Measurements from ENCODE around the gene VPS35. TPM values are rescaled to one million over a fixed set of nuclear protein-coding genes. Genes with fewer than 3 reads are reported as not detected.

The VPS35 gene
- total and polyA plus RNA-seq, 2 of the 13 experiments (the other 11 are each of a cell fraction or from before 2014, with no cell fraction given), result 30.7 to 136 TPM

GRCh38 chr16:46688654-46689364, at the start of gene VPS35 (continued):
- no peak for TF ChIP-seq AKNA (CRISPR knock-in tag; IDR thresholded peaks at IDR 0.05; ENCODE audit: borderline replicate concordance)
- TF ChIP-seq HOXA3 (CRISPR knock-in tag; IDR thresholded peaks at IDR 0.05), result no peak; the same call in 1 of the 2 replicates
- peak; percentile 78 for TF ChIP-seq KAT8 (CRISPR knock-in tag; IDR thresholded peaks at IDR 0.05)
- TF ChIP-seq HOXD1 (CRISPR knock-in tag; IDR thresholded peaks at IDR 0.05), result peak; percentile 9; the same call in 1 of the 2 replicates
- no peak for TF ChIP-seq KIAA2018 (CRISPR knock-in tag; IDR thresholded peaks at IDR 0.05; ENCODE audit: borderline replicate concordance)
- TF ChIP-seq CHCHD3 (CRISPR knock-in tag; IDR thresholded peaks at IDR 0.05), result no peak
- TF ChIP-seq ZSCAN5A (CRISPR knock-in tag; IDR thresholded peaks at IDR 0.05; ENCODE audit: borderline replicate concordance), result 0 out of 2 replicates have a peak, but pooled peaks have one; percentile 63
- TF ChIP-seq AFF4 (CRISPR knock-in tag; IDR thresholded peaks at IDR 0.05), result 0 out of 2 replicates have a peak, but pooled peaks have one; percentile 60
- TF ChIP-seq GLI4 (CRISPR knock-in tag; IDR thresholded peaks at IDR 0.05; ENCODE audit: borderline replicate concordance), result peak; percentile 88
